Measurements from ENCODE around the gene RBM24. TPM values are rescaled to one million over a fixed set of nuclear protein-coding genes. Genes with fewer than 3 reads are reported as not detected.

RBM24 gene
- total RNA-seq, 1 experiment from 2014 or later, result 0.48 TPM

DNA sequence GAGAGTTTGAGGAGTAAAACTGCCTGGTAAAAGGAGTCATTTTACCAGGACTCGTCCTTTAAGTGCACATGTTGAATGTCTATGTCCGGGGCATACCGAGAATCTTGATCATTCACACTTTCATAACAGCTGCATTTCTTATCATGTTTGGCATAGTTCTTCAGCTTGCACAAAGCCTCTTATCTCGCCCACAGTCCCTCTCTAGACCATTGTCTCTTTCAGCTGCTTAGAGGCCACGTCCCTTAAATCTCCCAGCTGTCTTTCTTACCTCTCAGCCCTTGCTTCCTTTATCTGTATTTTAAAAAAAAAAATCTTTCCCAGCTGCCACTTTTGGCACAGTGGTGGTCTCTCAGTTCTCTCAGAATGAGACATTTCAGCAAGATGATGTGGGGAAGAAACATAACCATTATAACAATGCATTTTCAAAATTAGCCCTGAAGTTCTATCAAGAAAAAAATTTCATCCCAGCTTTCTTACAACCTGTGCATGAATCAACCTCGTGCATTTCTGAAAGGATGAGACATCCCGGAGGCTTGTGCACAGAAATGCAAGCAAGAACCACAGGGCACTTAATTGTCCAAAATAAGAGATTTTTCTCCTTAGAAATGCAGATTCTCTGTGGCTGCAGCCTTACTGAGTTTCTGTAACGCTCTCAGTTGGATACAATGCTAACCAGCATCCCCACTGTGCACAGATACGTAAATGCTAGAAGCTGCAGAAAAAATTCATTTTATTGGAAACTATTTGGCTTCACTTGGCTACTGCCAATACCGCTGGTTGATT, 24.2 kb downstream of the RBM24 start:
- Histone ChIP-seq H3T11ph (ENCODE audit: low read length) (no peak overlapping the region), H3K79me2 (ENCODE audit: insufficient read depth, low read length) (no peaks in the 10 kb centered on the region), H3K9me3 (ENCODE audit: control insufficient read depth, low read depth, low read length) (no peaks in the 10 kb centered on the region), H3K4me2 (ENCODE audit: insufficient read depth, insufficient read length, low read length) (peak overlapping the region; percentile 44), H3K27ac (ENCODE audit: insufficient read length, low read depth, low read length) (no peak overlapping the region), H3K56ac (ENCODE audit: insufficient read length, low read depth, low read length) (no peak overlapping the region), H4K20me1 (ENCODE audit: control insufficient read depth, insufficient read depth, insufficient read length) (no peaks in the 10 kb centered on the region), H2AK5ac (ENCODE audit: insufficient read length, low read length) (no peak overlapping the region), H4K91ac (ENCODE audit: insufficient read length, low read depth, low read length) (no peak overlapping the region), H2AFZ (ENCODE audit: low read length) (no peak overlapping the region), H2BK15ac (ENCODE audit: low read depth, low read length) (no peak overlapping the region), H4K8ac (replicated peaks; ENCODE audit: insufficient read length, low read depth, low read length) (no peak overlapping the region), H3K18ac (ENCODE audit: insufficient read length, low read depth, low read length) (no peak overlapping the region), H3K14ac (ENCODE audit: insufficient read depth, low read length) (no peak overlapping the region), H2BK120ac (ENCODE audit: low read depth, low read length, poor library complexity, severe bottlenecking) (no peak overlapping the region), H2BK12ac (ENCODE audit: insufficient read length, low read depth, low read length) (no peak overlapping the region), H3K79me1 (ENCODE audit: insufficient read depth, low read depth, low read length, poor library complexity, severe bottlenecking) (no peaks in the 10 kb centered on the region), H3K23ac (ENCODE audit: insufficient read length, low read depth, low read length) (no peak overlapping the region), H3K4ac (ENCODE audit: low read depth, low read length) (no peak overlapping the region), H2BK20ac (ENCODE audit: low read depth, low read length, poor library complexity, severe bottlenecking) (no peak overlapping the region), H3K27me3 (ENCODE audit: insufficient read depth, low read length) (no peaks in the 10 kb centered on the region), H3K23me2 (ENCODE audit: insufficient read length, low read depth, low read length, poor library complexity, severe bottlenecking) (no peaks in the 10 kb centered on the region), H2BK5ac (ENCODE audit: insufficient read length, low read length) (no peak overlapping the region), H3K9ac (ENCODE audit: extremely low read depth, insufficient read length, low read length) (no peak overlapping the region), H3K4me1 (ENCODE audit: insufficient read depth, low read length) (no peaks in the 10 kb centered on the region), H4K5ac (ENCODE audit: insufficient read length, low read depth, low read length) (no peak overlapping the region)
- TF ChIP-seq, protein P1, sequence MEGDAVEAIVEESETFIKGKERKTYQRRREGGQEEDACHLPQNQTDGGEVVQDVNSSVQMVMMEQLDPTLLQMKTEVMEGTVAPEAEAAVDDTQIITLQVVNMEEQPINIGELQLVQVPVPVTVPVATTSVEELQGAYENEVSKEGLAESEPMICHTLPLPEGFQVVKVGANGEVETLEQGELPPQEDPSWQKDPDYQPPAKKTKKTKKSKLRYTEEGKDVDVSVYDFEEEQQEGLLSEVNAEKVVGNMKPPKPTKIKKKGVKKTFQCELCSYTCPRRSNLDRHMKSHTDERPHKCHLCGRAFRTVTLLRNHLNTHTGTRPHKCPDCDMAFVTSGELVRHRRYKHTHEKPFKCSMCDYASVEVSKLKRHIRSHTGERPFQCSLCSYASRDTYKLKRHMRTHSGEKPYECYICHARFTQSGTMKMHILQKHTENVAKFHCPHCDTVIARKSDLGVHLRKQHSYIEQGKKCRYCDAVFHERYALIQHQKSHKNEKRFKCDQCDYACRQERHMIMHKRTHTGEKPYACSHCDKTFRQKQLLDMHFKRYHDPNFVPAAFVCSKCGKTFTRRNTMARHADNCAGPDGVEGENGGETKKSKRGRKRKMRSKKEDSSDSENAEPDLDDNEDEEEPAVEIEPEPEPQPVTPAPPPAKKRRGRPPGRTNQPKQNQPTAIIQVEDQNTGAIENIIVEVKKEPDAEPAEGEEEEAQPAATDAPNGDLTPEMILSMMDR (conservative IDR thresholded peaks at IDR 0.05), result no peak
- DNase-seq, result no peak
- H3K27ac Mint-ChIP-seq, result peak overlapping the region in 1 of 3 experiments; percentile 96; a peak in 2 of 7 replicates
- peaks cover 14% of the 10 kb centered on the region for H3K27me3 Mint-ChIP-seq (ENCODE audit: low read depth)
- peaks cover 0 to 4% (median 0%) of the 10 kb centered on the region in 3 experiments; a peak in 1 of 7 replicates for H3K36me3 Mint-ChIP-seq (ENCODE audit: insufficient read depth in 1 of 3, low read depth in 3 of 3)
- no CpG with 5 or more reads among the region's 10 CpGs for WGBS (ENCODE audit: extremely low coverage, insufficient read length, low lambda C conversion rate)
- peaks cover 14% of the 10 kb centered on the region in 2 experiments for H3K4me1 Mint-ChIP-seq
- peaks cover 4 to 9% of the 10 kb centered on the region in 2 experiments; a peak in 2 of 5 replicates for H3K9me3 Mint-ChIP-seq
- H3K4me3 Mint-ChIP-seq, result peak overlapping the region; percentile 6 to 28; a peak in 3 of 5 replicates
